ENCODE results near the gene UIMC1. TPM values are rescaled to one million over a fixed set of nuclear protein-coding genes. Genes with fewer than 3 reads are reported as not detected.
"Not testable (repeated sequence)": the region's sequence is repeated elsewhere in the genome, so short reads cannot be mapped to it uniquely, and the experiment has no call there.

Gene UIMC1
- total RNA-seq, 1 donor from 2014 or later = 45.2 TPM

- Mint-ChIP-seq H3K4me1 (peaks cover 2% of the 10 kb centered on the region), H3K4me3 (no peak overlapping the region), H3K9me3 (no peaks in the 10 kb centered on the region), H3K36me3 (no peaks in the 10 kb centered on the region), H3K27ac (no peak overlapping the region), H3K27me3 (ENCODE audit: low read depth) (peaks cover 46% of the 10 kb centered on the region)
- DNase-seq (ENCODE audit: low spot score in 2 of 2, unreplicated experiment in 2 of 2) = no peak
- no peak for TF ChIP-seq CTCF (IDR thresholded peaks at IDR 0.05; ENCODE audit: unreplicated experiment)
Measured at GRCh38 chr5:176874198-176874780, 132.3 kb downstream of the UIMC1 start.

GRCh38 chr5:176873541-176874172 lies 132.9 kb downstream of the UIMC1 start:
- no peak for DNase-seq (ENCODE audit: low spot score in 2 of 2, unreplicated experiment in 2 of 2)
- Mint-ChIP-seq H3K27me3 (ENCODE audit: low read depth) (peaks cover 50% of the 10 kb centered on the region), H3K4me3 (no peak overlapping the region)

GRCh38 chr5:176873011-176873410 lies 133.6 kb downstream of the UIMC1 start:
- H3K27ac Mint-ChIP-seq = not testable (repeated sequence)
- H3K27me3 Mint-ChIP-seq (ENCODE audit: low read depth) = peaks cover 51% of the 10 kb centered on the region

More at GRCh38 chr5:176873541-176874172, 132.9 kb downstream of the UIMC1 start:
- Mint-ChIP-seq H3K4me1 (peaks cover 2% of the 10 kb centered on the region), H3K36me3 (no peaks in the 10 kb centered on the region), H3K27ac (no peak overlapping the region), H3K9me3 (no peaks in the 10 kb centered on the region)
- no peak for TF ChIP-seq CTCF (IDR thresholded peaks at IDR 0.05; ENCODE audit: unreplicated experiment)

GRCh38 chr5:176872586-176872985 lies 134.0 kb downstream of the UIMC1 start:
- not testable (repeated sequence) for H3K27ac Mint-ChIP-seq; H3K4me3 Mint-ChIP-seq; DNase-seq (ENCODE audit: low spot score in 2 of 2, unreplicated experiment in 2 of 2); H3K4me1 Mint-ChIP-seq; H3K9me3 Mint-ChIP-seq; H3K36me3 Mint-ChIP-seq
- H3K27me3 Mint-ChIP-seq (ENCODE audit: low read depth) = peaks cover 54% of the 10 kb centered on the region

More at GRCh38 chr5:176873011-176873410, 133.6 kb downstream of the UIMC1 start:
- H3K4me3 Mint-ChIP-seq; H3K4me1 Mint-ChIP-seq; H3K9me3 Mint-ChIP-seq; DNase-seq (ENCODE audit: low spot score in 2 of 2, unreplicated experiment in 2 of 2); H3K36me3 Mint-ChIP-seq: not testable (repeated sequence)

GRCh38 chr5:176870644-176871043 lies 135.9 kb downstream of the UIMC1 start:
- H3K9me3 Mint-ChIP-seq; H3K4me3 Mint-ChIP-seq; H3K27ac Mint-ChIP-seq; H3K36me3 Mint-ChIP-seq; DNase-seq (ENCODE audit: low spot score in 2 of 2, unreplicated experiment in 2 of 2); H3K4me1 Mint-ChIP-seq: not testable (repeated sequence)
- H3K27me3 Mint-ChIP-seq (ENCODE audit: low read depth) = peaks cover 61% of the 10 kb centered on the region

- Mint-ChIP-seq H3K9me3 (no peaks in the 10 kb centered on the region), H3K4me3 (no peak overlapping the region), H3K27me3 (ENCODE audit: low read depth) (peaks cover 61% of the 10 kb centered on the region), H3K4me1 (peaks cover 4% of the 10 kb centered on the region), H3K27ac (no peak overlapping the region), H3K36me3 (no peaks in the 10 kb centered on the region)
- DNase-seq (ENCODE audit: low spot score in 2 of 2, unreplicated experiment in 2 of 2) = no peak
- TF ChIP-seq CTCF (IDR thresholded peaks at IDR 0.05; ENCODE audit: unreplicated experiment) = no peak
Measured at GRCh38 chr5:176870110-176870591, 136.4 kb downstream of the UIMC1 start.

GRCh38 chr5:176869501-176870109 lies 137.0 kb downstream of the UIMC1 start:
- Mint-ChIP-seq H3K27me3 (ENCODE audit: low read depth) (peaks cover 59% of the 10 kb centered on the region), H3K36me3 (no peaks in the 10 kb centered on the region), H3K9me3 (no peaks in the 10 kb centered on the region), H3K27ac (no peak overlapping the region), H3K4me3 (no peak overlapping the region), H3K4me1 (peaks cover 4% of the 10 kb centered on the region)
- TF ChIP-seq CTCF (IDR thresholded peaks at IDR 0.05; ENCODE audit: unreplicated experiment) = no peak
- no peak for DNase-seq (ENCODE audit: low spot score in 2 of 2, unreplicated experiment in 2 of 2)
